GM19395 (cell line): ENCODE data around the gene ZFPM1.

Source experiments
- ATAC-seq: cut with Tn5 transposase; IDR thresholded peaks from one replicate; pipeline ENCODE4 v1.9.1; 2021; ENCODE audit warnings: mild to moderate bottlenecking, moderate library complexity; ENCODE audit not compliant: unreplicated experiment

ZFPM1 gene

DNA sequence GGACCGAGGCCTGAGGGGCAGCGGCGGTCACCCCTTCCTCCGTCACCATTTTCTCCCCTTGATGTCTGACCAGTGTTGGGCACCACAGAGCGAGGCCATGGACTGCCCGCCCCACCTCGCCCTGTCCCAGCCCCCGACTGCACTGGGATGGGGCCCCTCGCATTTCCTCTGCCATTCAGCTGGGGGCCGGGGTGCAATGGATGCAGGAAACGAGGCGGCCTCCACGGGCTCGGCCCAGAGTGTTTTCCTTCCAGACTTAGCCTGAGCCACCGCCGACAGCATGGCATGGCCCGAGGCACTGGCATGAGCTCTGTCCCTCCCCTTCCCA is 72.5 kb downstream of the ZFPM1 start:
- ATAC-seq = no peak

DNA sequence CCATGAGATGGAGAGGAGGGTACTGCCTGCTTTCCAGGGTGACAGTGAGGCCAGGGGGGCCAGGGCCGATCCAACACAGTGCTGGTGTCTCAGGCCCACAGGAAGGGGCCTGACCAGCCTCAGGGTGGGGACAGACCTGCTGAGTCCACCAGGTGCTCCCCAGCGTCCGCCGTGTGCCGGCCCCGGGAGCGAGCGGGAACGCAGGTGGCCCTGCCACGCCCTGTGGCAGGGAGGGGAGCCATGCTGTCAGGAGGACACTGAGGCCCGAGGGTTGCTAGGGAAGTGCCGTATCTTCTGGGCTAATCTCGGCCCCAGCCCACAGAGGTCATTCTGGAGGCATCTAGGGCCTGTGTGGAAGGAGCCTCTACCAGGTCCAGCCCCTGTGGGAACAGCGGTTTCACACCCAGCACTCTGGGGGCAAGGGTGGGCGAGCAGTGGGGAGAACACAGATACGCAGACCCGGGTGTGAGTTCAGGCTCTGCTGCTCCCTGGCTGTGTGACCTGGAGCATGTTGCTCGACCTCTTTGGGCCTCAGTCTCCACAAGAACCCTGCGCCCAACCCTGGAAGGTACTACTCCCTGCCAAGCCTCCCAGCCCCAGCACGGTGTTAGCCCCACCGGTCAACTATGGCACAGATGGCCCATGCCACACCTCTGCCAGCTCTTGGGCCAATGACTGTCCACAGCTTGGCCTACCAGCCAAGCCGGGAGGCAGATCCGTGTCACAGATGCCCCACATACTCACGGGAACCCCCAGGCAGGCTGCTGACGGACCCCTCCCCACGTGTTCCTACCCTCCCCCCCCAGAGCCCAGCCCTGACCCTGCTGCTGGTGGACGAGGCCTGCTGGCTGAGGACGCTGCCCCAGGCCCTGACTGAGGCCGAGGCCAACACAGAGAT is 73.2 kb downstream of the ZFPM1 start:
- ATAC-seq = no peak

DNA sequence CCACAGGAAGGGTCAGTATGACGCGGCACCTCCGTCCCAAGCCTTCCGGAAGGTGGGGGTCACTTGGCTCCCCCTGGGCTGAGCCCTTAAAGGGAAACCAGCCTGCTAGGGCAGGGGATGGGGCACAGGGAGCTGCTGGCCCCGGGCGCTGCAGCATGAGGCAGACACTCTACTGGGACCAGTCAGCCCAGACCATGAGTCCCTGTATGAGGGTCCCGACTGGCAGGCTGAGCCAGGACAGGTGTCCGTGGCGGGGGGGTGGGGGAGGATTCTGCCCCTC is 73.8 kb downstream of the ZFPM1 start:
- ATAC-seq = no peak

DNA sequence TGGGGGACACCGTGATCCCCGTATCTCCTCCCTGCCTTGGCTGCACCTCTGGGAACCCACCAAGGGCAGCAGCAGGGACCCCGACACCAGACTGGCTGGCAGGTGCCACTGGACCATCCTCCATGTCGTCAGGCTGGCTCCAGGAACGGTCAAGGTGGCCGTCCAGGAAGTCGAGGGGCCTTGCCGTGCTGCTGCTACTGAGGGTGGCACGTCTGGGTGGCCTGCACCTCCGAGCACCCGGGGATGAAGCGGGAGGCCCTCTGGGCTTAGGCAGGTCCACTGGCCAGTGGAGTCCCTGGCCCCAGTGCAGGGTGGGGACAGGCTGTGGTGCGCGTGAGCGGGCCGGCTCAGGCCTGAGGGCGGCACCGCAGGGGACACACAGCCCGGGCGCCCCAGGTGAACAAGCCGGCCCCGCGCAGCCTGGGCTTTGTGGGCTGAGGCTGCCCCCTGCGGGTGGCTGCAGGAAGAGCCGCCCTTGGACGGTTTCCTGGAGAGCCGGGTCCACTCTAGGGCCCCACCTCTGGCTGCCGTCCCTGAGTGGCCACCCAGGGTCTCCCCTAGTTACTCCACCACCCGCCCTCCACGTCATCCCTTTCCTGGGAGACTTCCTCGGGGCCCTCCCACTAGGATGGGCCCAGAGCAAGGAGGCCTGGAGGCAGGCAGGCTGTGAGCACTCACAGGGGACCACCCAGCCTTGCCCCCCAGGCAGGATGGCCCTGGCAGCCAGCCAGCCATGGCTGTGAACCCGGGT is 74.3 kb downstream of the ZFPM1 start:
- ATAC-seq = no peak

DNA sequence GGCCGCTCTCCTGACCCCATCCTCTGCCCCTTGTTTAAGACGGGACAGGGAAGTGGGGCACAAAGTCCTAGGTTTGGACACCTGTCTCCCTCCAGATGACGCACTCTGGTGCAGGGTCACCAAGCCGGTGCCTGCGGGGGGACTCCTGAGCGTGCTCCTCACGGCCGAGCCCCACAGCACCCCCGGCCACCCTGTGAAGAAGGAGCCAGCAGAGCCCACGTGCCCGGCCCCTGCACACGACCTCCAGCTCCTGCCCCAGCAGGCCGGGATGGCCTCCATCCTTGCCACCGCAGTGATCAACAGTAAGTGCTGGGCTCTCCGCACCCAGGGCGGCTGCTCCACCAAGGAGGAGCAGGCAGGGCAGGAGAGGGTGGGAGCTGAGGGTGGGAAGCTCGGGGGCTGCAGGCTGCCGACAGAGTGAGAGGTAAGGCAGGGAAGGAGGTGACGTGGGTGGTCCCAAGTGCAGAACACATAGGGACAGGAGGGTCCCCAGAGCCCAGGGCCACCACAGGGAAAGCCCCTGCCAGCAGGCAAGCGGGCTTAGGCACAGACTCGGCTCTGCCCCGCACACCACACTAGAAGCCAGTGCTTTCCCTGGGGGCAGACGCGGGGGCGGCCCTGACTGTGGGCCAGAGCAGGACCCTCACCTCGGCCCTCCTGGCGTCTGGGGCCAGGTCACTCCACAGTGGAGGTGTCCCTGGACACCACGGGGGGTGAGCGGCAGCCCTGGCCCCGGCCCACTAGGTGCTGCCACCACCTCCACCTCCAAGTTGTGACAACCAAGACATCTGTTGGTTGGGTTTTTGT is 75.1 kb downstream of the ZFPM1 start:
- ATAC-seq = no peak

DNA sequence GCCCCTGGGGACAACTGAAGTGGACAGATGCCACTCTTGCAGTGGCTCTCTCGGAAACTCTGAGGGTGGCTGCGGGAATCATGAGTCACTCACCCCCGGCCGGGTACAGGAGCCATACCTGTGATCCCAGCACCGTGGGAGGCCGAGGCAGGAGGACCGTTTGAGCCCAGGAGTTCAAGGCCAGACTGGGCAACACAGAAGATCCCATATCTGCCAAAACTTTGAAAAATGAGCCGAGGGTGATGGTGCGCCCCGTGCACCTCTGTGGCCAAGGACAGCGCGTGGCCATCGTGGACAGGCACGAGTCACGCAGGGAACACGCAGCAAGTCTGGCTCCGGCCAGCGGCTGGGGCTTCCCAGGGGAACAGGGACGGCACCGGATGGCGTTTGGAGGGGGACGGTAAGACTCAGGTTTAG is 75.8 kb downstream of the ZFPM1 start:
- no peak for ATAC-seq

DNA sequence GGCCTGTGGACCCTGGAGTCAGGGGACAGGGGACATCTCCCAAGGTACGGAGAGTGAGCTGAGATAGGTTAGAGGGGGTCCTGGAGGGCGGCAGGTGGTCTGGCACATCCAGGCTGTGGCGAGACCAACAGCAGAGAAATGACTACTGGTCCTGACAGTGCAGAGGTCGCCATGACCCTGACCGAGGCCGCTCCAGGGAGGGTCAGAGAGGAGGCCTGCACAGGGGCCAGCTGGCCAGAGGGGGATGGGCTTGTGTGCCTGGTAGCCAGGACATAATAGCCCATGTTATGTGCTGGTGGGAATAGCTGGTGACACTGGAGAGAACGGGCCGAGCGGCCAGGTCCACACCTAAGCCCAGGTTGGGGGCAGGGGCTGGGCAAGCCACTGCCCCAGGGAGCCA is 76.5 kb downstream of the ZFPM1 start:
- ATAC-seq = no peak

DNA sequence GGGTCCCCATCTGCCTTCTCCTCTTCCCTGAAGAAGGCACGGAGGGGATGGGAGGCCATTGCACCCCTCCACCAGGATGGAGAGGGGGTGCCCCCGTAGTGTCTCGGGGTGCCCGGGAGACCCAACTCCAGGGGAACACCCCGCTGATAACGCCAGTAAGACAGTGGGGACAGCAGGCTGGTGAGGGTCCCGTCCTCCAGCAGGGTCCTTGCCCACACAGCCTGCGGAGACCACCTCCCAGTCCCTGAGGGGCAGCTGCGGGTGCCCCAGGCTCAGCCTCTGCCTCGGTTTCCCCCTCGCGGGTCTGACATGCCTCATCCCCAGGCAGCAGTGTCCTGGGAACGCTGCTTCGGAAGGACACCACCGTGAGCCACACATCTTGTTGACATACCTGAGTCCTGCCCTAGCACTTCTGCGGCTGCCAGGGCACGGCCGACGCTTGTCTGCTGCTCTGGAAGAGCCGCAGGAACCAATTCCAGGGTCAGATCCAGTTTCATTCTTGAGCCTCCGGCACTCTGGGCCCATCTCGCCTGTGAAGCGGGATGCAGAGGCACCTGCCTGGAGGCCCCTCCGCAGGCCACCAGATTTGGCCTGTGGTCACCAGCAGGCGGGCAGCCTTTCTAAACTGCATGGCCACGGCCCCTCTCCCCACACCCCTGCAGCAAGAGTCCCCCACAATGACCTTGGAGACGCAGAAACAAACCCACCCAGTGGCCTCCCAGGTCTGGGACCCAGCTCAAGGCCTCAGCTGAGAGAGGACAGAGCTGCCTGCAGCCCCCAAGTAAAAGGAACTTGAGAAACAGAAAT is 77.2 kb downstream of the ZFPM1 start:
- ATAC-seq = no peak

DNA sequence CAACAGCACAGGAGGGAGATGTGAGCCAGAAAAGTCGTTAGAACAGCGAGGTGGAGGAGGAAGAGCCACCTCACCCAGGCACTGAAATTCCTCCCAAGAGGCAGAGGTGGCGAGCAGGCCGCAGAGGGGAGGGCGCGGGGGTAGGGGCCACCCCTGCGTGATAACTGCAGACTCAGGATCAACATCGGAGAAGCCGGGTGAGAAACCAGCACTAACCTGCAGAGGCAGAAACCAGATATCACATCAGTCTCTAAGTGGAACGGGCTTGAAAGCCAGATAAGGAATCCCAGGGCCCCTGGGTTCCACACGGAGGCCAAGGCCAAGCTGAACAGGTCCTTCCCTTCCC is 77.8 kb downstream of the ZFPM1 start:
- no peak for ATAC-seq

DNA sequence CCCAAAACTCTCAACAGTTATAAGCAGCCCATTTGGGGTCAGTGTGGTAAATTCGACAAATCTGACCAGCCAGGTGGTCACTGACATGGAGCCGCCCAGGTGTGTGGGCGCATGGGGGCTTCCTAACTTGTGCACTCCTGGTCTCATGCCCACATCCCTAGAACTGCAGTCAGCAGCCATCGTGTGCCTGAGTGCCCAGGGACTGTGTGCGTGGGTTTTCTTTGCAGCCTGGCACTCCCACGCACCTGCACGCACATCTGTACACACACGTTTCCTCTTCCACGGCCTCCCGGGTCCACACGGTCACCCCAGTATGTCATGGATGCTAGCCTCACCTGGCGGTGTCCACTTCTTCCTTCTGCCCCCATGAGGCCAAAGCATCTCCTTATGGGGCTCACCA is 78.3 kb downstream of the ZFPM1 start:
- no peak for ATAC-seq

DNA sequence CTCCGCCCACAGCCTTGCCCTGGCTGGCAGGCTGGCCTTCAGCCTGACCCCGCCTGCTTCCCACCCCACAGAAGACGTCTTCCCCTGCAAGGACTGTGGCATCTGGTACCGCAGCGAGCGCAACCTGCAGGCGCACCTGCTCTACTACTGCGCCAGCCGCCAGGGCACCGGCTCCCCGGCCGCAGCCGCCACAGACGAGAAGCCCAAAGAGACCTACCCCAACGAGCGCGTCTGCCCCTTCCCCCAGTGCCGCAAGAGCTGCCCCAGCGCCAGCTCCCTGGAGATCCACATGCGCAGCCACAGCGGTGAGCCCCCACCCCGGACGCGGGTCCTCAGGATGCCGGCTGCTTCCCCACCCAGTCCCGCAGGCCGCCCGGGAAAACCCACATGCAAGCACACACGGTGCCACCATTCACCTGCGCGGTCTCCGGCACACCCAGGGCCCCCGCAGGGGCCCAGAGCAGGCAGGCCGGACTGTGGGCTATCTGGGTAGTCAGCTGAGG is 78.9 kb downstream of the ZFPM1 start:
- no peak for ATAC-seq

DNA sequence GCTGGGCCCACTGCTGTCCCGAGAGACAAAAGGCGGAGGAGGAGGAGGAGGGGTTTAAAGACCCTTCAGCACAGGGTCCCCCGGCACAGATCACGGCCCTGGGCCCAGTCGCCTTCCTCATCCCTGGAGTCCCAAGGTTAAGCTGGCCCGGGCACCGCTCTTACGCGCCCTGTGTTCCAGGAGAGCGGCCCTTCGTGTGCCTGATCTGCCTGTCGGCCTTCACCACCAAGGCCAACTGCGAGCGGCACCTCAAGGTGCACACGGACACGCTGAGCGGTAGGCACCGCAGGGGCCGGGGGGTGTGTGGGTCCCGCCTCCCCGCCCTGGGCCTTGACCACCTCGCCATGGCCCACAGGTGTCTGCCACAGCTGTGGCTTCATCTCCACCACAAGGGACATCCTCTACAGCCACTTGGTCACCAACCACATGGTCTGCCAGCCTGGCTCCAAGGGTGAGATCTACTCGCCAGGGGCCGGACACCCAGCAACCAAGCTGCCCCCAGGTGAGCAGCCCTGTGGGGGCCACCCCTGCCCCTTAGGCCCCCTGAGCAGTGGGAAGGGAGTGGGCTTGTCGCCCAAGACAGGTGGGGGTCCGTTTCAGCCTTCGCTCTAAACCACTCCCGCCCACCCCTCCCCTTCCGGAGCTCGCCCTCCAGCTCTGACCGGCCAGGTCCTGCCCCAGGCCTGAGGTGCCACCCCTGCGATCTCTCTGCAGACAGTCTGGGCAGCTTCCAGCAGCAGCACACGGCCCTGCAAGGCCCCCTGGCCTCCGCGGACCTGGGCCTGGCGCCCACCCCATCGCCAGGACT is 79.6 kb downstream of the ZFPM1 start:
- no peak for ATAC-seq

DNA sequence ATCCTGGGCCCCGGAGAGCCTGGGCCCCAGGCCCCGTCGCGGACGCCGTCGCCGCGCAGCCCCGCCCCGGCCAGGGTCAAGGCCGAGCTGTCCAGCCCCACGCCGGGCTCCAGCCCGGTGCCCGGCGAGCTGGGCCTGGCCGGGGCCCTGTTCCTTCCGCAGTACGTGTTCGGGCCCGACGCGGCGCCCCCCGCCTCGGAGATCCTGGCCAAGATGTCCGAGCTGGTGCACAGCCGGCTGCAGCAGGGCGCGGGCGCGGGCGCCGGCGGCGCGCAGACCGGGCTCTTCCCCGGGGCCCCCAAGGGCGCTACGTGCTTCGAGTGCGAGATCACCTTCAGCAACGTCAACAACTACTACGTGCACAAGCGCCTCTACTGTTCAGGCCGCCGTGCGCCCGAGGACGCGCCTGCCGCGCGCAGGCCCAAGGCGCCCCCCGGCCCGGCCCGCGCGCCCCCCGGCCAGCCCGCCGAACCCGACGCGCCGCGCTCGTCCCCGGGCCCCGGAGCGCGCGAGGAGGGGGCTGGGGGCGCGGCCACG is 80.4 kb downstream of the ZFPM1 start:
- ATAC-seq = no peak

DNA sequence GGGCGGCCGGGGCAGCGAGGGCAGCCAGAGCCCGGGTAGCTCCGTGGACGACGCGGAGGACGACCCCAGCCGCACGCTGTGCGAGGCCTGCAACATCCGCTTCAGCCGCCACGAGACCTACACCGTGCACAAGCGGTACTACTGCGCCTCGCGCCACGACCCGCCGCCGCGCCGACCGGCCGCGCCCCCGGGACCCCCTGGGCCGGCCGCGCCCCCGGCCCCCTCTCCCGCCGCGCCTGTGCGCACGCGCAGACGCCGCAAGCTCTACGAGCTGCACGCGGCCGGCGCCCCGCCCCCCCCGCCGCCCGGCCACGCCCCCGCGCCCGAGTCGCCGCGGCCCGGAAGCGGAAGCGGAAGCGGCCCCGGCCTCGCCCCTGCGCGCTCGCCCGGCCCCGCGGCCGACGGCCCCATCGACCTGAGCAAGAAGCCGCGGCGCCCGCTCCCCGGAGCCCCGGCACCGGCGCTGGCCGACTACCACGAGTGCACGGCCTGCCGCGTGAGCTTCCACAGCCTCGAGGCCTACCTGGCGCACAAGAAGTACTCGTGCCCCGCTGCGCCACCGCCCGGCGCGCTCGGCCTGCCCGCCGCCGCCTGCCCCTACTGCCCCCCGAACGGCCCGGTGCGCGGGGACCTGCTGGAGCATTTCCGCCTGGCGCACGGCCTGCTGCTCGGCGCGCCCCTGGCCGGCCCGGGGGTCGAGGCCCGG is 81.0 kb downstream of the ZFPM1 start:
- ATAC-seq = no peak

DNA sequence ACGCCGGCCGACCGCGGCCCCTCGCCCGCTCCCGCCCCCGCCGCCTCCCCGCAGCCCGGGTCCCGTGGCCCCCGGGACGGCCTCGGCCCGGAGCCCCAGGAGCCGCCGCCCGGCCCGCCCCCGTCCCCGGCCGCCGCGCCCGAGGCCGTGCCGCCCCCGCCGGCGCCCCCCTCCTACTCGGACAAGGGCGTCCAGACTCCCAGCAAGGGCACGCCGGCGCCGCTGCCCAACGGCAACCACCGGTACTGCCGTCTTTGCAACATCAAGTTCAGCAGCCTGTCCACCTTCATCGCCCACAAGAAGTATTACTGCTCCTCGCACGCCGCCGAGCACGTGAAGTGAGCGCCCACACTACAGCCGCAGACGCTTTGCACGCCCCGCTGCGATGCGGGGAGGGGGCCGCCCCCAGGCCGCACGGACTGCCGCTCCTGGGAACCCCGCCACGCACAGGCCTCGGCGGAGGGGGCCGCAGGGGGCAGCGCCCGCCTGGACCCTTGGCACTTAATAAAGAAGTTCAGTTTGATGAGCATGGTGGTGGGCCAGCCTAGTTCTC is 81.6 kb downstream of the ZFPM1 start:
- ATAC-seq = no peak

DNA sequence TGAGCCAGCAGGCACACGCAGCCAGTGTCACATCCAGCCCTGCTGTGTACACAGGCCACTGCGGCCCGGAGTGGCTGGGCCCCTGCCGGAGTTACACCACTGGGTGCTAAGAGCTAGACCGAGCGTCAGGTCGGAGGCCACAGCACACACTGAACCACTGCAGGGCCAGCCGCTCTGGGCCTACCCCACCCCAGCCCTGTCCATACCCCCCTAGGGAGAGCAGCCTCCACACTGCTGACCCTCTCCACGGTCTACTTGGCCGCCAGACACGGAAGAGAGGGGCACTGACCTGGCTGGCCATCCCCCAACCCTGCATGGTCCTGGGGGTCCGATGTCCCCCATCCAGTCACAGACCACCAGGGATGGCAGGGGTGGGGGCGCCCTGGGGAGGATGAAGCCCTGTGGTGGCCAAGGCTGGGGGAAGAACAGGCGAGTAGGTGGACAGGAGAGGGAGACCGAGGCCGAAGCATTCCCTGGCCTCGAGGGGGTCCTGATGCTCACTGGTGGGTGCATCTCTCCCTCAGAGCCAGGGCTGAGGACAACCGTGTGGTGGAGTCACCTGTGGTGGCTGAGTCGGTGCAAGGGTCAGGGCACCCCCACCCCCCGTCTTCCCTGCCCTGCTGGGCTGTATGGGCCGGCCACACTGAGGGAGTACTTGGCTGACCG is 82.2 kb downstream of the ZFPM1 start:
- no peak for ATAC-seq

DNA sequence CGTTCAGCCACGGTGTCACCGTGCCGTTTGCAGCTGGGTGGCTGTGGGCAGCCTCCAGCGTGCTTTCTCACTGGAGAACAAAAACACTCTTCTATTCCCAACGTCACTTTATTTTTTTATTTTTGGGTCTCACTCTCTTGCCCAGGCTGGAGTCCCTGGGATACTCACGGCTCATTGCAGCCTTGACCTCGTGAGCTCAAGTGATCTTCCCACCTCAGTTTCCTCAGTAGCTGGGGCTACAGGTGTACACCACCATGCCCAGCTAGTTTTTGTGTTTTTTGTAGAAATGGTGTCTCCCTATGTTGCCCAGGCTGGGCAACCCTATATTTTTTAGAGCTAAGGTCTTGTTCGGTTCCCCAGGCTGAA is 82.8 kb downstream of the ZFPM1 start:
- ATAC-seq = no peak

DNA sequence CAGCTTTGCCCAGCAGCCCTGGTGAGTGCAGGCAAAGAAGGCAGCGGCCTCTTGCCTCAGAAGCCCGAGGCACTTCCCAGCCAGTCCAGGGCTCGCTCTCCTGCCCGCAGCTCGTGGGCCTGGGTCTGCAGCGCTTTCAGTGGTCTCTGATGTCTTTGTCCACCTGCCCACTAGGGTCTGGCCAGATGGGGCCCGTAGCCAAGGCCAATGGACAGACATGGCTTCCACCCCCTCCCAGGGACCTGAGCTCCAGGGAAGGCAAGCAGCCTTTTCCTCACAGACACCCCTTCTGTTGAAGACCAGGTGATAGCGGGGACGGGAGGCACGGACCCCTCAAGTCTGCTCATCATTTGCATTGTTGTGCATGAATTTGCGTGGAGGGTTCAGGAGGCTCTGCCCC is 83.4 kb downstream of the ZFPM1 start:
- no peak for ATAC-seq
